ENCODE results near the gene PHACTR3. TPM values are rescaled to one million over a fixed set of nuclear protein-coding genes. Genes with fewer than 3 reads are reported as not detected.
"Not testable (repeated sequence)": the region's sequence is repeated elsewhere in the genome, so short reads cannot be mapped to it uniquely, and the experiment has no call there.

Gene PHACTR3
- total RNA-seq, 1 donor from 2014 or later = 0.14 TPM

GRCh38 chr20:59616306-59616705 lies 12.0 kb downstream of the PHACTR3 start:
- Mint-ChIP-seq H3K4me3 (ENCODE audit: unreplicated experiment) (no peak overlapping the region), H3K27me3 (ENCODE audit: low read depth, unreplicated experiment) (peaks cover 59% of the 10 kb centered on the region), H3K9me3 (ENCODE audit: unreplicated experiment) (no peaks in the 10 kb centered on the region), H3K4me1 (ENCODE audit: low read depth, unreplicated experiment) (no peaks in the 10 kb centered on the region), H3K36me3 (ENCODE audit: low read depth, unreplicated experiment) (no peaks in the 10 kb centered on the region), H3K27ac (ENCODE audit: unreplicated experiment) (no peak overlapping the region)
- Histone ChIP-seq H3K4me3 (ENCODE audit: insufficient read depth, low read depth, low read length) (no peak overlapping the region), H3K27me3 (ENCODE audit: insufficient read depth, low read length) (no peaks in the 10 kb centered on the region), H3K27ac (ENCODE audit: low read depth, low read length) (no peak overlapping the region), H3K4me1 (ENCODE audit: insufficient read depth, low read length) (no peaks in the 10 kb centered on the region), H3K36me3 (ENCODE audit: insufficient read depth, low read length) (no peaks in the 10 kb centered on the region), H4K20me1 (ENCODE audit: insufficient read depth, low read length) (no peaks in the 10 kb centered on the region), H3K9ac (ENCODE audit: low read length) (no peak overlapping the region), H3K9me3 (ENCODE audit: insufficient read depth, low read depth, low read length) (peaks cover 2% of the 10 kb centered on the region), H2AFZ (ENCODE audit: low read depth, low read length) (no peak overlapping the region), H3K79me2 (ENCODE audit: insufficient read depth, low read length) (no peaks in the 10 kb centered on the region), H3K4me2 (ENCODE audit: low read length) (no peak overlapping the region)
- no peak for DNase-seq (ENCODE audit: low read depth)
- no peak for FAIRE-seq
- TF ChIP-seq, protein P1, sequence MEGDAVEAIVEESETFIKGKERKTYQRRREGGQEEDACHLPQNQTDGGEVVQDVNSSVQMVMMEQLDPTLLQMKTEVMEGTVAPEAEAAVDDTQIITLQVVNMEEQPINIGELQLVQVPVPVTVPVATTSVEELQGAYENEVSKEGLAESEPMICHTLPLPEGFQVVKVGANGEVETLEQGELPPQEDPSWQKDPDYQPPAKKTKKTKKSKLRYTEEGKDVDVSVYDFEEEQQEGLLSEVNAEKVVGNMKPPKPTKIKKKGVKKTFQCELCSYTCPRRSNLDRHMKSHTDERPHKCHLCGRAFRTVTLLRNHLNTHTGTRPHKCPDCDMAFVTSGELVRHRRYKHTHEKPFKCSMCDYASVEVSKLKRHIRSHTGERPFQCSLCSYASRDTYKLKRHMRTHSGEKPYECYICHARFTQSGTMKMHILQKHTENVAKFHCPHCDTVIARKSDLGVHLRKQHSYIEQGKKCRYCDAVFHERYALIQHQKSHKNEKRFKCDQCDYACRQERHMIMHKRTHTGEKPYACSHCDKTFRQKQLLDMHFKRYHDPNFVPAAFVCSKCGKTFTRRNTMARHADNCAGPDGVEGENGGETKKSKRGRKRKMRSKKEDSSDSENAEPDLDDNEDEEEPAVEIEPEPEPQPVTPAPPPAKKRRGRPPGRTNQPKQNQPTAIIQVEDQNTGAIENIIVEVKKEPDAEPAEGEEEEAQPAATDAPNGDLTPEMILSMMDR (IDR thresholded peaks at IDR 0.05; ENCODE audit: insufficient read depth, low read depth, low read length) = no peak
- no peak for TF ChIP-seq EZH2 (IDR thresholded peaks at IDR 0.05; ENCODE audit: insufficient read depth, low read length)

DNA sequence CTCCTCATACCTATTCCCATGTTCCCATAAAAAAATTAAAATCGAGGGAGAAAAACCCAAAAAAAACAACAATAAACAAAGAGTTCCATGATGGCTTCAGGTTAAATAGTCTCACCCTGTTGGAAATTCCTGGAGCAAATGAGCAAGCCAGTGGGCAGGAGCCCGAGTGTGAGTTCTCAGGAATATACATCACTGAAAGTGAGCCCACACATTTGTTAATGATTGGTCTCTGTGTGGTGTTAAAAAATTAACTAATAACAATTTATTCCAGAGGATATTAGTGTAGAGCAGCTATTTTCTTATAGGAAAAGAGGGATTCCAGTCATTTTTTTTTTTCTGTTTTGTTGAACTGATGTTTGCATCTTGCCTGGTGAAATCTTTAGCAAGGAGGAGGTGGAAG lies 12.9 kb downstream of the PHACTR3 start:
- no peak for DNase-seq (ENCODE audit: low read depth)
- no peak overlapping the region for H3K27ac Mint-ChIP-seq (ENCODE audit: unreplicated experiment)
- no peak overlapping the region for H3K4me3 Mint-ChIP-seq (ENCODE audit: unreplicated experiment)
- FAIRE-seq = no peak
- no peaks in the 10 kb centered on the region for H3K9me3 Mint-ChIP-seq (ENCODE audit: unreplicated experiment)
- H3K4me1 Mint-ChIP-seq (ENCODE audit: low read depth, unreplicated experiment) = no peaks in the 10 kb centered on the region
- H3K27ac ChIP-seq (ENCODE audit: low read depth, low read length) = no peak overlapping the region
- no peak for TF ChIP-seq EZH2 (IDR thresholded peaks at IDR 0.05; ENCODE audit: insufficient read depth, low read length)
- TF ChIP-seq, protein P1 (IDR thresholded peaks at IDR 0.05; ENCODE audit: insufficient read depth, low read depth, low read length) = no peak
- H3K79me2 ChIP-seq (ENCODE audit: insufficient read depth, low read length) = no peaks in the 10 kb centered on the region
- peaks cover 2% of the 10 kb centered on the region for H3K9me3 ChIP-seq (ENCODE audit: insufficient read depth, low read depth, low read length)
- H3K4me1 ChIP-seq (ENCODE audit: insufficient read depth, low read length) = no peaks in the 10 kb centered on the region
- peaks cover 61% of the 10 kb centered on the region for H3K27me3 Mint-ChIP-seq (ENCODE audit: low read depth, unreplicated experiment)
- H3K27me3 ChIP-seq (ENCODE audit: insufficient read depth, low read length) = no peaks in the 10 kb centered on the region
- no peak overlapping the region for H3K9ac ChIP-seq (ENCODE audit: low read length)
- no peaks in the 10 kb centered on the region for H3K36me3 ChIP-seq (ENCODE audit: insufficient read depth, low read length)
- H4K20me1 ChIP-seq (ENCODE audit: insufficient read depth, low read length) = no peaks in the 10 kb centered on the region
- H3K36me3 Mint-ChIP-seq (ENCODE audit: low read depth, unreplicated experiment) = no peaks in the 10 kb centered on the region
- no peak overlapping the region for H3K4me2 ChIP-seq (ENCODE audit: low read length)
- H3K4me3 ChIP-seq (ENCODE audit: insufficient read depth, low read depth, low read length) = no peak overlapping the region
- H2AFZ ChIP-seq (ENCODE audit: low read depth, low read length) = no peak overlapping the region

- Histone ChIP-seq H4K20me1 (ENCODE audit: insufficient read depth, low read length) (no peaks in the 10 kb centered on the region), H3K36me3 (ENCODE audit: insufficient read depth, low read length) (no peaks in the 10 kb centered on the region), H3K9ac (ENCODE audit: low read length) (no peak overlapping the region), H2AFZ (ENCODE audit: low read depth, low read length) (no peak overlapping the region), H3K27ac (ENCODE audit: low read depth, low read length) (no peak overlapping the region), H3K9me3 (ENCODE audit: insufficient read depth, low read depth, low read length) (peaks cover 2% of the 10 kb centered on the region), H3K4me1 (ENCODE audit: insufficient read depth, low read length) (no peaks in the 10 kb centered on the region), H3K79me2 (ENCODE audit: insufficient read depth, low read length) (no peaks in the 10 kb centered on the region), H3K4me2 (ENCODE audit: low read length) (no peak overlapping the region), H3K27me3 (ENCODE audit: insufficient read depth, low read length) (no peaks in the 10 kb centered on the region), H3K4me3 (ENCODE audit: insufficient read depth, low read depth, low read length) (no peak overlapping the region)
- TF ChIP-seq EZH2 (IDR thresholded peaks at IDR 0.05; ENCODE audit: insufficient read depth, low read length) = no peak
- TF ChIP-seq, protein P1 (IDR thresholded peaks at IDR 0.05; ENCODE audit: insufficient read depth, low read depth, low read length) = no peak
- Mint-ChIP-seq H3K4me1 (ENCODE audit: low read depth, unreplicated experiment) (no peaks in the 10 kb centered on the region), H3K27ac (ENCODE audit: unreplicated experiment) (no peak overlapping the region), H3K36me3 (ENCODE audit: low read depth, unreplicated experiment) (no peaks in the 10 kb centered on the region), H3K9me3 (ENCODE audit: unreplicated experiment) (no peaks in the 10 kb centered on the region), H3K27me3 (ENCODE audit: low read depth, unreplicated experiment) (peaks cover 64% of the 10 kb centered on the region), H3K4me3 (ENCODE audit: unreplicated experiment) (no peak overlapping the region)
- no peak for DNase-seq (ENCODE audit: low read depth)
- FAIRE-seq = no peak
Observed at GRCh38 chr20:59618131-59618530, 13.8 kb downstream of the PHACTR3 start.

- not testable (repeated sequence) for H3K27ac ChIP-seq (ENCODE audit: low read depth, low read length); H3K36me3 Mint-ChIP-seq (ENCODE audit: low read depth, unreplicated experiment); H3K27me3 ChIP-seq (ENCODE audit: insufficient read depth, low read length); H3K9me3 Mint-ChIP-seq (ENCODE audit: unreplicated experiment); H3K79me2 ChIP-seq (ENCODE audit: insufficient read depth, low read length); H3K4me3 Mint-ChIP-seq (ENCODE audit: unreplicated experiment); H3K27ac Mint-ChIP-seq (ENCODE audit: unreplicated experiment); H3K9me3 ChIP-seq (ENCODE audit: insufficient read depth, low read depth, low read length); H3K4me2 ChIP-seq (ENCODE audit: low read length); H2AFZ ChIP-seq (ENCODE audit: low read depth, low read length); DNase-seq (ENCODE audit: low read depth); H3K4me1 Mint-ChIP-seq (ENCODE audit: low read depth, unreplicated experiment); H3K4me1 ChIP-seq (ENCODE audit: insufficient read depth, low read length); H3K36me3 ChIP-seq (ENCODE audit: insufficient read depth, low read length); H4K20me1 ChIP-seq (ENCODE audit: insufficient read depth, low read length); H3K9ac ChIP-seq (ENCODE audit: low read length); H3K4me3 ChIP-seq (ENCODE audit: insufficient read depth, low read depth, low read length); FAIRE-seq
- H3K27me3 Mint-ChIP-seq (ENCODE audit: low read depth, unreplicated experiment) = peaks cover 67% of the 10 kb centered on the region
Observed at GRCh38 chr20:59618585-59618984, 14.2 kb downstream of the PHACTR3 start.

Data from astrocyte (in vitro differentiated cells and primary cell).